Measurements from ENCODE around the gene TAF5L.

- TF ChIP-seq USF1 (IDR thresholded peaks at IDR 0.05; ENCODE audit: borderline replicate concordance, extremely low read length, insufficient read depth, low read depth, low read length) (no peak), ZNF217 (IDR thresholded peaks at IDR 0.05) (no peak), CTCF (IDR thresholded peaks at IDR 0.05 in 2 of 3, conservative IDR thresholded peaks at IDR 0.05 in 1 of 3; ENCODE audit: control insufficient read depth in 2 of 3, extremely low read depth in 1 of 3, insufficient read depth in 1 of 3, low read depth in 3 of 3, low read length in 3 of 3) (no peak), TAF1 (IDR thresholded peaks at IDR 0.05; ENCODE audit: borderline replicate concordance, low read depth, low read length) (no peak), E2F4 (IDR thresholded peaks at IDR 0.05; ENCODE audit: low read depth, low read length) (no peak), POLR2AphosphoS5 (IDR thresholded peaks at IDR 0.05; ENCODE audit: low read length) (no peak), HDAC6 (IDR thresholded peaks at IDR 0.05; ENCODE audit: unreplicated experiment) (no peak), KAT2A (conservative IDR thresholded peaks at IDR 0.05; ENCODE audit: control insufficient read depth, low read depth, low read length) (no peak), ZBTB4 (CRISPR knock-in tag; IDR thresholded peaks at IDR 0.05) (no peak), POLR2A (IDR thresholded peaks at IDR 0.05; ENCODE audit: low read depth, low read length) (no peak), EZH2 (IDR thresholded peaks at IDR 0.05; ENCODE audit: borderline replicate concordance, control insufficient read depth, low read depth, low read length) (no peak), KDM1A (IDR thresholded peaks at IDR 0.05; ENCODE audit: borderline replicate concordance) (no peak)
- TF ChIP-seq, protein P1, sequence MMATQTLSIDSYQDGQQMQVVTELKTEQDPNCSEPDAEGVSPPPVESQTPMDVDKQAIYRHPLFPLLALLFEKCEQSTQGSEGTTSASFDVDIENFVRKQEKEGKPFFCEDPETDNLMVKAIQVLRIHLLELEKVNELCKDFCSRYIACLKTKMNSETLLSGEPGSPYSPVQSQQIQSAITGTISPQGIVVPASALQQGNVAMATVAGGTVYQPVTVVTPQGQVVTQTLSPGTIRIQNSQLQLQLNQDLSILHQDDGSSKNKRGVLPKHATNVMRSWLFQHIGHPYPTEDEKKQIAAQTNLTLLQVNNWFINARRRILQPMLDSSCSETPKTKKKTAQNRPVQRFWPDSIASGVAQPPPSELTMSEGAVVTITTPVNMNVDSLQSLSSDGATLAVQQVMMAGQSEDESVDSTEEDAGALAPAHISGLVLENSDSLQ (IDR thresholded peaks at IDR 0.05) = no peak
These were observed 78.4 kb downstream of the TAF5L start for GRCh38 chr1:229547542-229547941.

Data from GM12878 (cell line).